Activated CD8-positive, alpha-beta memory T cell treated with anti-CD3 and anti-CD28 coated beads, Interleukin-2, amount 50 U/mL, for 24 hours (primary cell): ENCODE results near the gene PTGDS.

Source experiments
- DNase-seq: peaks from one replicate; pipeline ENCODE4 v3.0.0-alpha.2; 2020; ENCODE audit errors: extremely low read depth

PTGDS gene

GRCh38 chr9:137022662-137023008, 45.3 kb downstream of the PTGDS start:
- no peak for DNase-seq

GRCh38 chr9:137023157-137023556, 45.9 kb downstream of the PTGDS start:
- DNase-seq, result no peak

GRCh38 chr9:137023583-137023991, 46.3 kb downstream of the PTGDS start:
- no peak for DNase-seq

- no peak for DNase-seq
Measured at GRCh38 chr9:137025517-137025966, 48.2 kb downstream of the PTGDS start.

- DNase-seq, result no peak
Measured at GRCh38 chr9:137026384-137026783, 49.1 kb downstream of the PTGDS start.

- DNase-seq, result no peak
Measured at GRCh38 chr9:137026828-137027227, 49.5 kb downstream of the PTGDS start.

- no peak for DNase-seq
Measured at GRCh38 chr9:137027369-137028262, 50.3 kb downstream of the PTGDS start, which contains the start of gene ABCA2. Gene ABCA2 (minus strand): TSS chr9:137028237. CDS start chr9:137028140, 97 bp downstream.

- no peak for DNase-seq
Measured at GRCh38 chr9:137028263-137029057, 51.2 kb downstream of the PTGDS start.

GRCh38 chr9:137029058-137029936, 52.0 kb downstream of the PTGDS start:
- no peak for DNase-seq

GRCh38 chr9:137030006-137030405, 52.7 kb downstream of the PTGDS start:
- DNase-seq, result no peak

- DNase-seq, result no peak
Measured at GRCh38 chr9:137030538-137031527, 53.5 kb downstream of the PTGDS start.
